PC-3 (cell line): ENCODE data around the gene MDFIC.

Source experiments
- CTCF ChIP-seq: fragments of 300-600 bp; sonication (generic); conservative IDR thresholded peaks from 2 replicates; pipeline ENCODE4 v1.5.1; 2017; ENCODE audit warnings: antibody characterized with exemption, low read depth, mild to moderate bottlenecking, low read length
- EZH2 ChIP-seq: fragments of 300-600 bp; sonication (generic); IDR thresholded peaks from one replicate; pipeline ENCODE4 v1.6.1; 2017; ENCODE audit warnings: antibody characterized with exemption, mild to moderate bottlenecking, low read length; ENCODE audit not compliant: unreplicated experiment

- TF ChIP-seq CTCF (no peak), EZH2 (no peak)
These were observed 42.3 kb upstream of the MDFIC start for GRCh38 chr7:114879554-114879953.
